Ishikawa (cell line): ENCODE results near the gene ATP8A2.

Experiments used
- CEBPB ChIP-seq: IDR thresholded peaks from 2 replicates; pipeline ENCODE4 v1.6.1; 2012
- CREB1 ChIP-seq: IDR thresholded peaks from 2 replicates; pipeline ENCODE4 v1.6.1; 2012; ENCODE audit warnings: low read depth
- EP300 ChIP-seq: IDR thresholded peaks from 2 replicates; pipeline ENCODE4 v1.6.1; 2012; ENCODE audit warnings: borderline replicate concordance
- FOXM1 ChIP-seq: IDR thresholded peaks from 2 replicates; pipeline ENCODE4 v1.6.1; 2012; ENCODE audit warnings: low read depth, borderline replicate concordance
- NFIC ChIP-seq: IDR thresholded peaks from 2 replicates; pipeline ENCODE4 v1.6.1; 2012
- RAD21 ChIP-seq: IDR thresholded peaks from 2 replicates; pipeline ENCODE4 v1.6.1; 2012; ENCODE audit warnings: low read depth
- TAF1 ChIP-seq: IDR thresholded peaks from 2 replicates; pipeline ENCODE4 v1.6.1; 2012; ENCODE audit warnings: low read depth, mild to moderate bottlenecking
- TCF12 ChIP-seq: IDR thresholded peaks from 2 replicates; pipeline ENCODE4 v1.6.1; 2012; ENCODE audit warnings: low read depth
- TEAD4 ChIP-seq: IDR thresholded peaks from 2 replicates; pipeline ENCODE4 v1.6.1; 2012
- TF ChIP-seq, protein P1 (sequence below): IDR thresholded peaks from 2 replicates; pipeline ENCODE4 v1.6.1; 2012
- TF ChIP-seq, protein P2 (sequence below): IDR thresholded peaks from 2 replicates; pipeline ENCODE4 v1.6.1; 2012; ENCODE audit warnings: low read depth, mild to moderate bottlenecking

DNA sequence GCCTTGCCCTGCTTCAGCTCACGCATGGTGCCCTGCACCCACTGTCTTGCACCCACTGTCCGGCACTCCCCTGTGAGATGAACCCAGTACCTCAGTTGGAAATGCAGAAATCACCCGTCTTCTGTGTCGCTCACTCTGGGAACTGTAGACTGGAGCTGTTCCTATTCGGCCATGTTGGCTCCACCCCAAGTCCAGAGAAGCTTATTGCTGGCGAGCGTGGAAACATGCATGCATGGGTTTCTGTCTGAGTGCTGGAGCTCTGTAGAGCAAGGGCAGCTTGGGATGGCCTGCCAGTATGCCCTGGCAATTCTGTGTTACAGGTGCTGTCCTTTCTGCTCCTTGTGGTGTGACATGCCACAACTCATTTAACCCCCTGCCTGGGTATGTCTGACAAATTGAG lies 527.2 kb downstream of the ATP8A2 start:
- no peak for TF ChIP-seq NFIC
- no peak for TF ChIP-seq TAF1
- no peak for TF ChIP-seq CEBPB
- TF ChIP-seq FOXM1 = no peak
- no peak for TF ChIP-seq TEAD4
- no peak for TF ChIP-seq EP300
- TF ChIP-seq, protein P1, sequence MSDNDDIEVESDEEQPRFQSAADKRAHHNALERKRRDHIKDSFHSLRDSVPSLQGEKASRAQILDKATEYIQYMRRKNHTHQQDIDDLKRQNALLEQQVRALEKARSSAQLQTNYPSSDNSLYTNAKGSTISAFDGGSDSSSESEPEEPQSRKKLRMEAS = no peak
- TF ChIP-seq TCF12 = no peak
- TF ChIP-seq RAD21 = no peak
- TF ChIP-seq, protein P2, sequence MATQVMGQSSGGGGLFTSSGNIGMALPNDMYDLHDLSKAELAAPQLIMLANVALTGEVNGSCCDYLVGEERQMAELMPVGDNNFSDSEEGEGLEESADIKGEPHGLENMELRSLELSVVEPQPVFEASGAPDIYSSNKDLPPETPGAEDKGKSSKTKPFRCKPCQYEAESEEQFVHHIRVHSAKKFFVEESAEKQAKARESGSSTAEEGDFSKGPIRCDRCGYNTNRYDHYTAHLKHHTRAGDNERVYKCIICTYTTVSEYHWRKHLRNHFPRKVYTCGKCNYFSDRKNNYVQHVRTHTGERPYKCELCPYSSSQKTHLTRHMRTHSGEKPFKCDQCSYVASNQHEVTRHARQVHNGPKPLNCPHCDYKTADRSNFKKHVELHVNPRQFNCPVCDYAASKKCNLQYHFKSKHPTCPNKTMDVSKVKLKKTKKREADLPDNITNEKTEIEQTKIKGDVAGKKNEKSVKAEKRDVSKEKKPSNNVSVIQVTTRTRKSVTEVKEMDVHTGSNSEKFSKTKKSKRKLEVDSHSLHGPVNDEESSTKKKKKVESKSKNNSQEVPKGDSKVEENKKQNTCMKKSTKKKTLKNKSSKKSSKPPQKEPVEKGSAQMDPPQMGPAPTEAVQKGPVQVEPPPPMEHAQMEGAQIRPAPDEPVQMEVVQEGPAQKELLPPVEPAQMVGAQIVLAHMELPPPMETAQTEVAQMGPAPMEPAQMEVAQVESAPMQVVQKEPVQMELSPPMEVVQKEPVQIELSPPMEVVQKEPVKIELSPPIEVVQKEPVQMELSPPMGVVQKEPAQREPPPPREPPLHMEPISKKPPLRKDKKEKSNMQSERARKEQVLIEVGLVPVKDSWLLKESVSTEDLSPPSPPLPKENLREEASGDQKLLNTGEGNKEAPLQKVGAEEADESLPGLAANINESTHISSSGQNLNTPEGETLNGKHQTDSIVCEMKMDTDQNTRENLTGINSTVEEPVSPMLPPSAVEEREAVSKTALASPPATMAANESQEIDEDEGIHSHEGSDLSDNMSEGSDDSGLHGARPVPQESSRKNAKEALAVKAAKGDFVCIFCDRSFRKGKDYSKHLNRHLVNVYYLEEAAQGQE = no peak
- TF ChIP-seq CREB1 = no peak
